Measurements from ENCODE around the gene ZSCAN31. TPM values are rescaled to one million over a fixed set of nuclear protein-coding genes. Genes with fewer than 3 reads are reported as not detected.
"Not testable (repeated sequence)": the region's sequence is repeated elsewhere in the genome, so short reads cannot be mapped to it uniquely, and the experiment has no call there.

ZSCAN31 gene
- total RNA-seq, 2 donors from 2014 or later, result 8.6 to 10.2 TPM

GRCh38 chr6:28335040-28335563, 846 bp downstream of the ZSCAN31 start:
- DNase-seq (peak in 1 of 2 donors; percentile 25), ATAC-seq (peak; percentile 4)
- intact Hi-C loops (cut with DNase I, micrococcal nuclease), result no loop called here

DNA sequence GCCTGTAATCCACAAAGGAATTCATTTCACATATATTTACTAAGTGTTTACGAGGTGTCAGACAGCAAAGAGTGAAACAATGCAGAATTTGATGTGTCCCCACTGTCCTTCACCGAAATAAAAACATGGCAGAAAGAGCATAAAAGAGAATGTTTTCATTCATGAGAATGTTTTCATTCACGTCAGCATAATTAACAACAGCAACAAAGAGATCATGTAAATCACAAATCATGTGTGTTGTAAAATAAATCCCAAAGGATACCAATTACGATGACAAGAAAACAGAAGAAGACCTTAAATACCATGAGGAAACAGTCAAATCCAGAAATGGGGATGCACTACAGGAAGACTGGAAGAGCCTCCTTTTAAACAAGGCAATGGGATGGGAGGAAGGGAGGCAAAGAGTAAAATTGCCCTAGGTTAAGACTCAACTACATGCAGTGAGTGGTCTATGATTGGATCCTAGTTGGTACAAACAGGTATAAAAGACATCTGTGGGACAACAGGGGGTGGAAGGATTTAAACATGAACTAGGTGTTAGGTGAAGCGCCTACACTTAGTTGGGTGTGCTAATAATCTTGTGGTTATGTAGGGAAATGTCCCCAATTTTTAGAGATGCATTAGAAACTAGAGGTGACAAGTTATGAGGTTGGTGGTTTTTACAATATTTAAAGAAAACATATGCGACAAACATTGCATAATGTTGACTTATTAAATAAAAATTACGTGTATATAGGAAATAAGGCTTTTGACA, 1.5 kb downstream of the ZSCAN31 start:
- intact Hi-C loops (cut with DNase I, micrococcal nuclease), result no loop called here
- DNase-seq (no peak), ATAC-seq (no peak)

DNA sequence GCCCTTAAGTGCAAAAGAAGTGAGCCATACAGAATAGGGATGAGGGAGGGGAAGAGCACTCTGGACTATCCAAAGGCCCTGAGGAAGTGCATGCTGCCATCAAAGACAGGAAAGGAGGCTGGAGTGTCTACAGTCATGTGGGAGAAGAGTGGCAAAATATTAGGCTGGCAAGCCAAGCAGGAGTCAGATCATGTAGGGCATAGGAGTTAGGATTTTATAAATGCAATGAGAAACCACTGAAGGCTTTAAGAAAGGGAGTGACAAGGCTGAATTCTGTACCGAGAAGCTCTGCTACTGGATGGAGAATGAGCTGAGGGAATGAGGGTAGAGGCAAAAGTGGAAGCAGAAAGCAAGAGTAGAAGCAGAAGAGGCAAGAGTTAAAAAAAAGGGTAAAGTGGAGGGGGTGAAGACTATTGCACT, 2.3 kb downstream of the ZSCAN31 start:
- intact Hi-C loops (cut with DNase I, micrococcal nuclease), result no loop called here
- ATAC-seq (no peak), DNase-seq (no peak)

DNA sequence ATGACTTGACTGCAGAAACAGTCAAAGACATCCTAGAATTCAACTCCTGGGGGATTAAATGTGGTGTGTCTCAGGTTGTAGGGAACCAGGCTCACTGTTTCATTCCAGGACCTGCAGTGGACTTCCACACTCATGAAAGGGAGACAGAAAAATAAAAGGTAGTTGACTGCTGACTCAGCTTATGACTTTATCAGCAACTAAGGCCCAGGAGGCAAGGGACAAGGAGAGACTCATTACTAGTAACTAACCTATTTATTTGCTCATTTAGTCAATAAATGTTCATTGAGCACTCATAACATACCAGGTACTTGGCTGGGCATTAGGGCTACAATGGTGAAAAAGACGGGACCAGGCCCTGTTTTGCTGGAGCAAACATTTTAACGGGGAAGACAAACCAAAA, 2.9 kb downstream of the ZSCAN31 start:
- intact Hi-C loops (cut with DNase I, micrococcal nuclease), result no loop called here
- no peak for DNase-seq
- ATAC-seq, result no peak

- no peak for DNase-seq
- intact Hi-C loops (cut with DNase I, micrococcal nuclease), result no loop called here
- no peak for ATAC-seq
These were observed 5.9 kb downstream of the ZSCAN31 start for GRCh38 chr6:28330041-28330440.

DNA sequence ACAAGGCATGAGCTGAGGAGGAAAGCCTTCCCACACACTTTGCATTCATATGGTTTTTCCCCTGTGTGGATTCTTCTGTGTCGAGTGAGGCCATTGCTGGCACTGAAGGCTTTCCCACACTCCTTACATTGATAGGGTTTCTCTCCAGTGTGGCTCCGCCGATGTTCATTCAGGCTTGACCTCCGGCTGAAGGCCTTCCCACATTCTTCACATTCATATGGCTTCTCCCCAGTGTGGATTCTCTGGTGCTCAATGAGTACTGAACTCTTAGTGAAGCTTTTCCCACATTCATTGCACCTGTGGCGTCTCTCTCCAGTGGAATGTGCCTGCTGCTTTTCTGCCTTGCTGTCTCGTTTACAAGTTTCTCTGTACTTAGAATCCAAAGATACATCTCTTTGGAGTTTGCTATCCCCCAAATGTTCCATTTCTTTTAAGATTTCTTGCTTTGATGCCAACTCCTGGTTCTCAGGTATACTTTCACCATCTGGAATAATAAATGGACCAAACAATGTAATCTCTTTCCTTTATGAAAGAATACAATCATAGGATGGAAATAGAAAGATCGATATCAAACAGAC, 9.5 kb downstream of the ZSCAN31 start:
- intact Hi-C loops (cut with DNase I, micrococcal nuclease), result no loop called here

GRCh38 chr6:28323813-28324424, 12.0 kb downstream of the ZSCAN31 start:
- DNase-seq (no peak), ATAC-seq (no peak)
- intact Hi-C loops (cut with DNase I, micrococcal nuclease), result no loop called here

More for the DNA sequence above, 9.5 kb downstream of the ZSCAN31 start:
- no peak for ATAC-seq
- DNase-seq, result no peak

DNA sequence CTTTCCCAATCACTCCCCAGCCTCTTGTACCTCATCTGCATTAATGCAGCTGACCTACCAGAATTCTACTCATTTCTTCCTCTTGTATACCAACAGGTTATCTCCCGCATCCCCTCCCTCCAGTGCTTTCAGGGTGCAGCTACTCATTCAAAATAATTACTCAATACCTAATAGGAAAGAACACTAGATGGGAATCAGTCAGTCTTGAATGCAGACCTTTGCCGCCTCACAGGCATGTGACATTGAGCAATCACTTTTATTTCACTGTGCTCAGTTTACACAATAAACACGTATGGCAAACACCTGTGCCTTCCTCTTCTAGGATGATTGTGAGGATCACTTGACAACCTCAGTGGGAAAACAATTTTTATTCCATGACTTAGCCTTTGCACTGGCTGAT, 13.3 kb downstream of the ZSCAN31 start:
- intact Hi-C loops (cut with DNase I, micrococcal nuclease), result no loop called here
- ATAC-seq (no peak), DNase-seq (no peak)

DNA sequence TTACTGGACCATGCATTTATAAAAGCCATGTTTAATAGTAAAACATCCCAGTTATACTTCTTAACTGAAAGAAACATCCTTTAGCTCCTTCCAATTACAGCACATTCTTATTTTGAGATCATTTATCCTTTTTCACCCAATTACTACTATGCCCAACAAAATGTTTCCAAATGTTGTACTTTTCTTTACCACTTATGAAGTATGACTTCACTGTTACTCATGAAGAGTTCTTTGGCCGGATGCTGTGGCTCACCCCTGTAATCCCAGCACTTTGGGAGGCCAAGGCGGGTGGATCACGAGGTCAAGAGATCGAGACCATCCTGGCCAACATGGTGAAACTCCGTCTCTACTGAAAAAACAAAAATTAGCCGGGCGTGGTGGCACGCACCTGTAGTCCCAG, 18.1 kb downstream of the ZSCAN31 start:
- intact Hi-C loops (cut with DNase I, micrococcal nuclease); ATAC-seq; DNase-seq: not testable (repeated sequence)

DNA sequence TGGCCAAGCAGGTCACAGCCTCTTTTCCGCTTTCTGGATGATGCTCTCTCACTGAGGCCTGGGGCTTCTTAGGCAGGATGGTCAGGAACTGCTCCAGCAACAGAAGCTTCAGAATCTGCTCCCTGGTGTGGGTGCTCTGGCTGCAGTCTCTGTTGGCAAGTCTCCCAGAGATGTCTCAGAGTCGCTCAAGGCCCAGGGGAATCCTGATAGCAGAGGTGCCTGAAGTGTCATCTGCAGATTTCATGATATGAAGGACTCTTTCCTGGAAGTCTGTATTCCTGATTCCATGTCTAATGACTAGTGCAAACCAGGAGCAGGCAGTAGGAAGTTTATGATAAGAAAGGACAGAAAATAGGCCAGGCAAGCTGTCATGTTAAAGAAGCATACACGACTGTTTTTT, 20.3 kb downstream of the ZSCAN31 start:
- intact Hi-C loops (cut with DNase I, micrococcal nuclease), result no loop called here
- ATAC-seq (no peak), DNase-seq (no peak)

- no peak for ATAC-seq
- intact Hi-C loops (cut with DNase I, micrococcal nuclease), result no loop called here
- no peak for DNase-seq
These were observed 23.0 kb downstream of the ZSCAN31 start for GRCh38 chr6:28312939-28313338.

GRCh38 chr6:28311139-28311823, 24.7 kb downstream of the ZSCAN31 start:
- no peak for ATAC-seq
- intact Hi-C loops (cut with DNase I, micrococcal nuclease), result no loop called here

DNA sequence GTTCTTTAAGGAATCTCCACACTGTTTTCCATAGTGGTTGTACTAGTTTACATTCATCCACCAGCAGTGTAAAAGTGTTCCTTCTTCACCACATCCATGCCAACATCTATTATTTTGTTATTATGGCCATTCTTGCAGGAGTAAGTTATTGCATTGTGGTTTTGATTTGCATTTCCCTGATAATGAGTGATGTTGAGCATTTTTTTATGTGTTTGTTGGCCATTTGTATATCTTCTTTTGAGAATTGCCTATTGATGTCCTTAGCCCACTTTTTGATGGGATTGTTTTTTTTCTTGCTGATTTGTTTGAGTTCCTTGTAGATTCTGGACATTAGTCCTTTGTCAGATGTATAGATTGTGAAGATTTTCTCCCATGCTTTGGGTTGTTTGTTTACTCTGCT, 29.6 kb downstream of the ZSCAN31 start:
- intact Hi-C loops (cut with DNase I, micrococcal nuclease); DNase-seq; ATAC-seq: not testable (repeated sequence)

More at GRCh38 chr6:28311139-28311823, 24.7 kb downstream of the ZSCAN31 start:
- no peak for DNase-seq

DNA sequence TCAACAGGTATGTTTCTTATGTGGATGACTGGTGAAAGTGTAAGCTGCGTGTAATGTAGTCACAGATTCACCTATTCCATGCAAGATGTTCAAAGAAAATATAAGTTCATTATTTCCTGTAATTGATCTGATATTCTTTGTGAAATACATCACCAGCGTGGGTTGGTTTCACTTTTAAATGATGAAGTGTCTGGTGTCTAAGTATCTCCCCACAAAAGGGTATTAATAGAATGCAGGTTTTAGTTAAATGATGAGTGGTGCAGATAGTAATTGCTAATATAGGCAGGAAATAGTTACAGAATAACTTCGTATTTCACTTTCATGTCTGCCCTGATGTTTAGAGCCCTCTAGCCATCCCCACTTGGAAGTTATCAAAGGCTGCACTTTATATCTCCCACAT, 32.4 kb downstream of the ZSCAN31 start:
- DNase-seq, result no peak
- intact Hi-C loops (cut with DNase I, micrococcal nuclease), result no loop called here
- ATAC-seq, result no peak

DNA sequence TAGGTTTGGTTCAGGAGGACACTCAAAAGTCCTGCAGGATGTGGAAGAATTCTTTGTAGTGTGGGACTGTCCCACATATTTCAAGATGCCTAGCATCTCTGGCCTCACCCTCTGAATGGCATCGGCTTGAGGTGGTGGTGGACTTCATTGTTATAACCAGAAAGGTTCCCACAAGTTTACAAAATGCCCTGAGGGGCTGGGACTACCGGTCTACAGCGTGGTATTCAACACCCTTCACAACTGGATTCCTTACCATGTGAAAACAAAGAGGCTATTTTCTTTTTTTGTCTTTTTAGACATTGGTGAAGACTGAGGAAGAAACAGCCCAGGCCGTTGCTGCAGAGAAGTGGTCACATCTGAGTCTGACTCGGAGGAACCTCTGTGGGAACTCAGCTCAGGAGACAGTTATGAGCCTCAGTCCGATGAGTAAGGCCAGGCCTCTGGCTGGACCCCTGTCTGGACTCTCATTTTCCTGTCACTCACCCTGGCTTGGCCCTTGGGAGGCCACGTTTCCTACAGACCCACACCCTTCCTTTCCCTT, 39.4 kb downstream of the ZSCAN31 start:
- DNase-seq (no peak), ATAC-seq (no peak)
- intact Hi-C loops (cut with DNase I, micrococcal nuclease), result no loop called here

DNA sequence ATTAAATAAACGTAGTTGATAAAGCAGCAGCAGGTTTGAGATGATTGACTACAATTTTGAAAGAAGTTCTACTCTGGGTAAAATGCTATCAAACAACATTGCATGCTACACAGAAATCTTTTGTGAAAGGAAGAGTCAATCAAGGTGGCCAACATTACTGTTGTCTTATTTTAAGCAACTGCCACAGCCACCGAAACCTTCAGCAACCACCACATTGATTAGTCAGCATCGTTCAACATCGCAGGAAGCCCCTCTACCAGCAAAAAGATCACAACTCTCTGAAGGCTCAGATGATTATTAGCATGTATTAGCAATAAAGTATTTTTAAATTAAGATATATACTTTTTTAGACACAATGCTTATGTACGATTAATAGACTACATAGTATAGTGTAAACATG, 40.6 kb downstream of the ZSCAN31 start:
- DNase-seq, result no peak
- intact Hi-C loops (cut with DNase I, micrococcal nuclease), result no loop called here
- ATAC-seq, result no peak

DNA sequence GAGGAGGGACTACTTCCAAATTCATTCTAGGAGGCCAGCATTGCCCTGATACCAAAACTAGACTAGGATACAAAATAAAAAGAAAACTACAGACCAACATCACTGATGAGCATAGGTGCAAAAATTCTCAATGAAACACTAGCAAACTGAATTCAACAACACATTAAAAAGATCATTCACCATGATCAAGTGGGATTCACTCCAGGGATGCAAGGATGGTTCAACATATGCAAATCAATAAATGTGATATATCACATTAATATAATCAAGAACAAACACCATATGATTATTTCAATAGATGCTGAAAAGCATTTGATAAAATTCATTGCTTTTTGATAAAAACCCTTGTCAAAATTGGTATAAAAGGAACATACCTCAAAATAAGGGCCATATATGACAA, 44.4 kb downstream of the ZSCAN31 start:
- DNase-seq (no peak), ATAC-seq (no peak)
- intact Hi-C loops (cut with DNase I, micrococcal nuclease), result no loop called here

DNA sequence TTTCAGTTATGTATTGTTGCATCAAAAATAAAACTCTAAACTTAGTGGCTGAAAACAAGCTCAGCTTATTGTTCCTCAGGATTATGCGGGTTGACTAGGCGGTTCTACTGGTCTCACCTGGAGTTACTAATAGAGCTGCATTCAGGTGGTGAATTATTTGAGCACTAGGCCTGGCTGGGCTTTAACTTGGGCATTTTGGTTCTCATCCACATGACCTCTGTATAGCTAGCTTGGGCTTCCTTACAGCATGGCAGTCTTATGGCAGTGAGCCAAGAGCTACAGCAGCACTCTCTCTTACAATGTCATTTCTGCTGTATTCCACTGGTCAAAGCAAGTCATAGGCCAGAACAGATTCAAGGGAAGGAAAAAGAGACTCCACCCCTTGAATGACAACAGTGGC, 53.0 kb downstream of the ZSCAN31 start:
- intact Hi-C loops (cut with DNase I, micrococcal nuclease), result no loop called here
- ATAC-seq (no peak), DNase-seq (no peak)

Measured in left colon (tissue), 2 donors.